ENCODE results near the gene DCAF4L1. TPM values are rescaled to one million over a fixed set of nuclear protein-coding genes. Genes with fewer than 3 reads are reported as not detected.

The DCAF4L1 gene
- total RNA-seq, 4 donors from 2014 or later = 0.20 to 0.71 (median 0.30) TPM

GRCh38 chr4:42008011-42008786 lies 26.6 kb downstream of the DCAF4L1 start:
- intact Hi-C loops (cut with DNase I) = loop anchor here (10.0 kb wide), 1 partner anchor 637 kb away; no protein-coding TSS in a partner anchor
- H3K9me3 ChIP-seq = no peaks in the 10 kb centered on the region
- H3K27me3 ChIP-seq = no peaks in the 10 kb centered on the region
- H3K4me3 ChIP-seq (replicated peaks in 1 of 3) = no peak overlapping the region
- H3K36me3 ChIP-seq = no peaks in the 10 kb centered on the region
- WGBS, 2 donors = 90 to 95% methylated on average over 3 of the region's 3 CpGs
- TF ChIP-seq CTCF (IDR thresholded peaks at IDR 0.05) (no peak), POLR2A (IDR thresholded peaks at IDR 0.05) (no peak)
- H3K27ac ChIP-seq = no peak overlapping the region
- H3K4me1 ChIP-seq = no peaks in the 10 kb centered on the region
- DNase-seq = no peak

GRCh38 chr4:42015438-42015837 lies 33.9 kb downstream of the DCAF4L1 start:
- TF ChIP-seq POLR2A (IDR thresholded peaks at IDR 0.05) (no peak), CTCF (IDR thresholded peaks at IDR 0.05) (no peak)
- Histone ChIP-seq H3K9me3 (no peaks in the 10 kb centered on the region), H3K27me3 (no peaks in the 10 kb centered on the region), H3K27ac (no peak overlapping the region), H3K4me1 (no peaks in the 10 kb centered on the region), H3K36me3 (no peaks in the 10 kb centered on the region), H3K4me3 (replicated peaks in 1 of 3) (no peak overlapping the region)
- intact Hi-C loops (cut with DNase I) = no loop called here
- WGBS, 2 donors = 93 to 96% methylated on average over 2 of the region's 2 CpGs
- no peak for DNase-seq

- H3K4me3 ChIP-seq (replicated peaks in 1 of 3) = no peak overlapping the region
- TF ChIP-seq POLR2A (IDR thresholded peaks at IDR 0.05) = no peak
- intact Hi-C loops (cut with DNase I) = no loop called here
- 94 to 97% methylated on average over 2 of the region's 2 CpGs for WGBS, 2 donors
- no peaks in the 10 kb centered on the region for H3K9me3 ChIP-seq
- H3K36me3 ChIP-seq = peaks cover 5 to 10% of the 10 kb centered on the region in 2 donors
- no peak for DNase-seq
- H3K27ac ChIP-seq = no peak overlapping the region
- no peaks in the 10 kb centered on the region for H3K4me1 ChIP-seq
- no peaks in the 10 kb centered on the region for H3K27me3 ChIP-seq
These were observed 36.9 kb downstream of the DCAF4L1 start for GRCh38 chr4:42018451-42018850.

Other genes with a start within 250 kb of the DCAF4L1 start
- not detected for gene PHOX2B, start 233.0 kb upstream of the DCAF4L1 start, total RNA-seq
- 10 to 100 TPM; 50.7 to 65.4 (median 54.6) TPM for gene TMEM33, start 46.3 kb upstream of the DCAF4L1 start, total RNA-seq
- gene SLC30A9, start 8.8 kb downstream of the DCAF4L1 start, total RNA-seq = 100 to 1,000 TPM in 3 of 4 donors, 10 to 100 TPM in 1; 75.6 to 158 (median 116) TPM
- gene BEND4, start 170.9 kb downstream of the DCAF4L1 start, total RNA-seq = under 1 TPM in 1 of 4 donors, not detected in 3; 0.13 TPM